ENCODE data around the gene PDE4A.

PDE4A gene

GRCh38 chr19:10390652-10391286, 29.6 kb upstream of the PDE4A start:
- no peak overlapping the region for H3K4ac ChIP-seq (ENCODE audit: low read depth, low read length)
- no peaks in the 10 kb centered on the region for H3K27me3 ChIP-seq (ENCODE audit: insufficient read depth, low read length, poor library complexity)
- no peak overlapping the region for H3K18ac ChIP-seq (ENCODE audit: low read length)
- no peak overlapping the region for H3K56ac ChIP-seq (ENCODE audit: low read length)
- no peak overlapping the region for H3K27ac ChIP-seq (ENCODE audit: low read depth, low read length)
- no peak overlapping the region for H2BK5ac ChIP-seq (ENCODE audit: low read length)
- H2AK5ac ChIP-seq (ENCODE audit: low read length): no peak overlapping the region
- H3K4me1 ChIP-seq (ENCODE audit: control insufficient read depth, low read depth, low read length): no peaks in the 10 kb centered on the region
- H3K4me2 ChIP-seq (ENCODE audit: low read length): no peak overlapping the region
- peak; percentile 79 for DNase-seq
- H4K5ac ChIP-seq (ENCODE audit: low read length): no peak overlapping the region
- WGBS (ENCODE audit: extremely low coverage, insufficient coverage, low lambda C conversion rate): no CpG with 5 or more reads among the region's 9 CpGs
- H4K8ac ChIP-seq (ENCODE audit: low read depth, low read length): no peak overlapping the region
- H3K9ac ChIP-seq (ENCODE audit: low read length): no peak overlapping the region
- no peak overlapping the region for H3K4me3 ChIP-seq (ENCODE audit: low read length)
- H3K79me2 ChIP-seq (ENCODE audit: control insufficient read depth, insufficient read depth, low read length): no peaks in the 10 kb centered on the region
- H2BK120ac ChIP-seq (ENCODE audit: low read depth, low read length): no peak overlapping the region
- H3K36me3 ChIP-seq (ENCODE audit: control insufficient read depth, insufficient read depth, low read length): peaks cover 10% of the 10 kb centered on the region
- no peak overlapping the region for H2BK15ac ChIP-seq (replicated peaks; ENCODE audit: low read depth)
- no peak overlapping the region for H3K23ac ChIP-seq (ENCODE audit: low read length)
- no peaks in the 10 kb centered on the region for H3K79me1 ChIP-seq (ENCODE audit: low read length)

GRCh38 chr19:10392120-10392519, 28.2 kb upstream of the PDE4A start:
- Histone ChIP-seq H3K23ac (ENCODE audit: low read length) (no peak overlapping the region), H3K36me3 (ENCODE audit: control insufficient read depth, insufficient read depth, low read length) (peaks cover 10% of the 10 kb centered on the region), H3K4me3 (ENCODE audit: low read length) (no peak overlapping the region), H2BK15ac (replicated peaks; ENCODE audit: low read depth) (no peak overlapping the region), H2BK5ac (ENCODE audit: low read length) (no peak overlapping the region), H3K4ac (ENCODE audit: low read depth, low read length) (no peak overlapping the region), H3K79me1 (ENCODE audit: low read length) (peaks cover 1% of the 10 kb centered on the region), H3K18ac (ENCODE audit: low read length) (no peak overlapping the region), H2BK120ac (ENCODE audit: low read depth, low read length) (no peak overlapping the region), H3K27me3 (ENCODE audit: insufficient read depth, low read length, poor library complexity) (no peaks in the 10 kb centered on the region), H3K79me2 (ENCODE audit: control insufficient read depth, insufficient read depth, low read length) (no peaks in the 10 kb centered on the region), H4K8ac (ENCODE audit: low read depth, low read length) (no peak overlapping the region), H3K56ac (ENCODE audit: low read length) (no peak overlapping the region), H3K4me2 (ENCODE audit: low read length) (no peak overlapping the region), H3K4me1 (ENCODE audit: control insufficient read depth, low read depth, low read length) (no peaks in the 10 kb centered on the region), H4K5ac (ENCODE audit: low read length) (no peak overlapping the region), H3K9ac (ENCODE audit: low read length) (no peak overlapping the region), H2AK5ac (ENCODE audit: low read length) (no peak overlapping the region), H3K27ac (ENCODE audit: low read depth, low read length) (no peak overlapping the region)
- no CpG with 5 or more reads among the region's 6 CpGs for WGBS (ENCODE audit: extremely low coverage, insufficient coverage, low lambda C conversion rate)
- DNase-seq: no peak

- no CpG with 5 or more reads among the region's 24 CpGs for WGBS (ENCODE audit: extremely low coverage, insufficient coverage, low lambda C conversion rate)
- H2AK5ac ChIP-seq (ENCODE audit: low read length): no peak overlapping the region
- H3K4ac ChIP-seq (ENCODE audit: low read depth, low read length): no peak overlapping the region
- no peak overlapping the region for H3K4me2 ChIP-seq (ENCODE audit: low read length)
- H3K79me2 ChIP-seq (ENCODE audit: control insufficient read depth, insufficient read depth, low read length): peaks cover 4% of the 10 kb centered on the region
- peaks cover 10% of the 10 kb centered on the region for H3K36me3 ChIP-seq (ENCODE audit: control insufficient read depth, insufficient read depth, low read length)
- H3K9ac ChIP-seq (ENCODE audit: low read length): no peak overlapping the region
- H4K8ac ChIP-seq (ENCODE audit: low read depth, low read length): no peak overlapping the region
- H3K18ac ChIP-seq (ENCODE audit: low read length): no peak overlapping the region
- no peaks in the 10 kb centered on the region for H3K27me3 ChIP-seq (ENCODE audit: insufficient read depth, low read length, poor library complexity)
- no peaks in the 10 kb centered on the region for H3K4me1 ChIP-seq (ENCODE audit: control insufficient read depth, low read depth, low read length)
- H3K79me1 ChIP-seq (ENCODE audit: low read length): peaks cover 6% of the 10 kb centered on the region
- no peak overlapping the region for H3K27ac ChIP-seq (ENCODE audit: low read depth, low read length)
- no peak overlapping the region for H4K5ac ChIP-seq (ENCODE audit: low read length)
- no peak overlapping the region for H3K56ac ChIP-seq (ENCODE audit: low read length)
- H2BK5ac ChIP-seq (ENCODE audit: low read length): no peak overlapping the region
- H2BK15ac ChIP-seq (replicated peaks; ENCODE audit: low read depth): no peak overlapping the region
- H2BK120ac ChIP-seq (ENCODE audit: low read depth, low read length): no peak overlapping the region
- H3K4me3 ChIP-seq (ENCODE audit: low read length): no peak overlapping the region
- no peak for DNase-seq
- H3K23ac ChIP-seq (ENCODE audit: low read length): no peak overlapping the region
Measured at GRCh38 chr19:10393137-10393536, 27.2 kb upstream of the PDE4A start.

- Histone ChIP-seq H3K4me3 (ENCODE audit: low read length) (no peak overlapping the region), H3K18ac (ENCODE audit: low read length) (no peak overlapping the region), H3K23ac (ENCODE audit: low read length) (no peak overlapping the region), H4K8ac (ENCODE audit: low read depth, low read length) (no peak overlapping the region), H3K56ac (ENCODE audit: low read length) (no peak overlapping the region), H3K27me3 (ENCODE audit: insufficient read depth, low read length, poor library complexity) (no peaks in the 10 kb centered on the region), H3K79me1 (ENCODE audit: low read length) (peaks cover 16% of the 10 kb centered on the region), H3K4me1 (ENCODE audit: control insufficient read depth, low read depth, low read length) (no peaks in the 10 kb centered on the region), H3K9ac (ENCODE audit: low read length) (no peak overlapping the region), H3K27ac (ENCODE audit: low read depth, low read length) (no peak overlapping the region), H4K5ac (ENCODE audit: low read length) (no peak overlapping the region), H3K4ac (ENCODE audit: low read depth, low read length) (no peak overlapping the region), H3K36me3 (ENCODE audit: control insufficient read depth, insufficient read depth, low read length) (peaks cover 11% of the 10 kb centered on the region), H3K4me2 (ENCODE audit: low read length) (no peak overlapping the region), H2BK15ac (replicated peaks; ENCODE audit: low read depth) (no peak overlapping the region), H3K79me2 (ENCODE audit: control insufficient read depth, insufficient read depth, low read length) (peaks cover 14% of the 10 kb centered on the region), H2BK5ac (ENCODE audit: low read length) (no peak overlapping the region), H2BK120ac (ENCODE audit: low read depth, low read length) (no peak overlapping the region), H2AK5ac (ENCODE audit: low read length) (no peak overlapping the region)
- WGBS (ENCODE audit: extremely low coverage, insufficient coverage, low lambda C conversion rate): no CpG with 5 or more reads among the region's 12 CpGs
- DNase-seq: no peak
Measured at GRCh38 chr19:10395003-10395402, 25.3 kb upstream of the PDE4A start.

GRCh38 chr19:10395436-10395835, 24.9 kb upstream of the PDE4A start:
- DNase-seq: no peak
- Histone ChIP-seq H3K4ac (ENCODE audit: low read depth, low read length) (no peak overlapping the region), H3K4me3 (ENCODE audit: low read length) (no peak overlapping the region), H3K36me3 (ENCODE audit: control insufficient read depth, insufficient read depth, low read length) (peaks cover 11% of the 10 kb centered on the region), H2BK5ac (ENCODE audit: low read length) (no peak overlapping the region), H3K4me2 (ENCODE audit: low read length) (no peak overlapping the region), H3K4me1 (ENCODE audit: control insufficient read depth, low read depth, low read length) (no peaks in the 10 kb centered on the region), H3K79me2 (ENCODE audit: control insufficient read depth, insufficient read depth, low read length) (peaks cover 19% of the 10 kb centered on the region), H3K27ac (ENCODE audit: low read depth, low read length) (no peak overlapping the region), H3K79me1 (ENCODE audit: low read length) (peaks cover 17% of the 10 kb centered on the region), H3K18ac (ENCODE audit: low read length) (no peak overlapping the region), H3K9ac (ENCODE audit: low read length) (no peak overlapping the region), H3K23ac (ENCODE audit: low read length) (no peak overlapping the region), H3K27me3 (ENCODE audit: insufficient read depth, low read length, poor library complexity) (no peaks in the 10 kb centered on the region), H2BK120ac (ENCODE audit: low read depth, low read length) (no peak overlapping the region), H4K5ac (ENCODE audit: low read length) (no peak overlapping the region), H3K56ac (ENCODE audit: low read length) (no peak overlapping the region), H4K8ac (ENCODE audit: low read depth, low read length) (no peak overlapping the region), H2BK15ac (replicated peaks; ENCODE audit: low read depth) (no peak overlapping the region), H2AK5ac (ENCODE audit: low read length) (no peak overlapping the region)
- no CpG with 5 or more reads among the region's 26 CpGs for WGBS (ENCODE audit: extremely low coverage, insufficient coverage, low lambda C conversion rate)

- no peak overlapping the region for H4K5ac ChIP-seq (ENCODE audit: low read length)
- H2BK15ac ChIP-seq (replicated peaks; ENCODE audit: low read depth): no peak overlapping the region
- no peak overlapping the region for H3K27ac ChIP-seq (ENCODE audit: low read depth, low read length)
- no peak overlapping the region for H3K56ac ChIP-seq (ENCODE audit: low read length)
- peaks cover 11% of the 10 kb centered on the region for H3K36me3 ChIP-seq (ENCODE audit: control insufficient read depth, insufficient read depth, low read length)
- no peak overlapping the region for H2AK5ac ChIP-seq (ENCODE audit: low read length)
- DNase-seq: no peak
- H3K79me1 ChIP-seq (ENCODE audit: low read length): peaks cover 20% of the 10 kb centered on the region
- no peaks in the 10 kb centered on the region for H3K27me3 ChIP-seq (ENCODE audit: insufficient read depth, low read length, poor library complexity)
- H3K9ac ChIP-seq (ENCODE audit: low read length): no peak overlapping the region
- WGBS (ENCODE audit: extremely low coverage, insufficient coverage, low lambda C conversion rate): no CpG with 5 or more reads among the region's 24 CpGs
- H3K4me2 ChIP-seq (ENCODE audit: low read length): no peak overlapping the region
- no peaks in the 10 kb centered on the region for H3K4me1 ChIP-seq (ENCODE audit: control insufficient read depth, low read depth, low read length)
- H3K4me3 ChIP-seq (ENCODE audit: low read length): no peak overlapping the region
- no peak overlapping the region for H3K4ac ChIP-seq (ENCODE audit: low read depth, low read length)
- H2BK5ac ChIP-seq (ENCODE audit: low read length): no peak overlapping the region
- no peak overlapping the region for H4K8ac ChIP-seq (ENCODE audit: low read depth, low read length)
- H2BK120ac ChIP-seq (ENCODE audit: low read depth, low read length): no peak overlapping the region
- H3K18ac ChIP-seq (ENCODE audit: low read length): no peak overlapping the region
- peaks cover 24% of the 10 kb centered on the region for H3K79me2 ChIP-seq (ENCODE audit: control insufficient read depth, insufficient read depth, low read length)
- no peak overlapping the region for H3K23ac ChIP-seq (ENCODE audit: low read length)
Measured at GRCh38 chr19:10395917-10396316, 24.4 kb upstream of the PDE4A start.

All from mesendoderm (in vitro differentiated cells).